ENCODE data around the gene C4B.
"Not testable (repeated sequence)": the region's sequence is repeated elsewhere in the genome, so short reads cannot be mapped to it uniquely, and the experiment has no call there.

The C4B gene

GRCh38 chr6:31971993-31972708 is 42.4 kb upstream of the C4B start, which contains the start of gene DXO:
Gene DXO, minus strand, starts transcription at chr6:31972138. Its CDS starts 463 bp downstream, at chr6:31971675.
- intact Hi-C loops (cut with DNase I; ENCODE audit: low total_unique reads): no loop called here
- Histone ChIP-seq H3K27me3 (no peaks in the 10 kb centered on the region), H3K9me3 (no peaks in the 10 kb centered on the region), H3K4me3 (peak within 1 kb of the TSS; percentile 72 to 75), H3K27ac (peak within 1 kb of the TSS; percentile 93 to 95), H3K36me3 (peaks cover 8 to 48% (median 30%) of the 10 kb centered on the region in 3 donors), H3K4me1 (peaks cover 0 to 36% (median 28%) of the 10 kb centered on the region in 4 donors)
- peak; percentile 96 to 98 for DNase-seq
- peak in 1 of 2 experiments; percentile 16 for TF ChIP-seq CTCF (IDR thresholded peaks at IDR 0.05)

- intact Hi-C loops (cut with DNase I; ENCODE audit: low total_unique reads): no loop called here
- H3K9me3 ChIP-seq: no peaks in the 10 kb centered on the region
Observed at GRCh38 chr6:31972709-31973350, 41.8 kb upstream of the C4B start.

GRCh38 chr6:31976065-31976464 is 38.5 kb upstream of the C4B start:
- H3K9me3 ChIP-seq; intact Hi-C loops (cut with DNase I; ENCODE audit: low total_unique reads); H3K27me3 ChIP-seq; H3K4me3 ChIP-seq; H3K27ac ChIP-seq; DNase-seq: not testable (repeated sequence)
- Histone ChIP-seq H3K4me1 (peaks cover 0 to 20% (median 15%) of the 10 kb centered on the region in 4 donors), H3K36me3 (peaks cover 13 to 32% (median 14%) of the 10 kb centered on the region in 3 donors)

More at GRCh38 chr6:31972709-31973350, 41.8 kb upstream of the C4B start:
- Histone ChIP-seq H3K27me3 (no peaks in the 10 kb centered on the region), H3K36me3 (peaks cover 2 to 41% (median 23%) of the 10 kb centered on the region in 3 donors), H3K4me1 (peaks cover 0 to 36% (median 28%) of the 10 kb centered on the region in 4 donors), H3K27ac (peak overlapping the region; percentile 93 to 95), H3K4me3 (peak overlapping the region; percentile 72 to 75)
- no peak for DNase-seq
- TF ChIP-seq CTCF (IDR thresholded peaks at IDR 0.05): no peak

- intact Hi-C loops (cut with DNase I; ENCODE audit: low total_unique reads): no loop called here
- DNase-seq: no peak
- no peak overlapping the region for H3K4me3 ChIP-seq
- peaks cover 0 to 11% (median 8%) of the 10 kb centered on the region in 4 donors for H3K4me1 ChIP-seq
- no peak for TF ChIP-seq CTCF (IDR thresholded peaks at IDR 0.05)
- H3K27ac ChIP-seq: no peak overlapping the region
- no peaks in the 10 kb centered on the region for H3K9me3 ChIP-seq
- H3K27me3 ChIP-seq: no peaks in the 10 kb centered on the region
- H3K36me3 ChIP-seq: peaks cover 13 to 32% (median 14%) of the 10 kb centered on the region in 3 donors
Observed at GRCh38 chr6:31977816-31978431, 36.7 kb upstream of the C4B start.

GRCh38 chr6:31978831-31979230 is 35.8 kb upstream of the C4B start:
- Histone ChIP-seq H3K9me3 (no peaks in the 10 kb centered on the region), H3K4me1 (peaks cover 0 to 2% (median under 1%) of the 10 kb centered on the region in 4 donors), H3K4me3 (no peak overlapping the region), H3K36me3 (peaks cover 13 to 32% (median 14%) of the 10 kb centered on the region in 3 donors), H3K27ac (no peak overlapping the region), H3K27me3 (no peaks in the 10 kb centered on the region)
- intact Hi-C loops (cut with DNase I; ENCODE audit: low total_unique reads): no loop called here
- no peak for TF ChIP-seq CTCF (IDR thresholded peaks at IDR 0.05)
- no peak for DNase-seq
